HepG2 (cell line): ENCODE results near the gene ZNF71. TPM values are rescaled to one million over a fixed set of nuclear protein-coding genes. Genes with fewer than 3 reads are reported as not detected.
A peak's percentile ranks its signal among the peaks of the same experiment; 100 is the strongest.

Source experiments
- EED ChIP-seq: sonication (generic); formaldehyde crosslinking; IDR thresholded peaks from 2 replicates; pipeline ENCODE4 v1.5.0; 2020; ENCODE audit warnings: mild to moderate bottlenecking, missing genetic modification reagents
- GFI1 ChIP-seq: sonication (generic); formaldehyde crosslinking; IDR thresholded peaks from 2 replicates; pipeline ENCODE4 v1.5.0; 2020; ENCODE audit warnings: missing genetic modification reagents, mild to moderate bottlenecking, borderline replicate concordance
- JUND ChIP-seq: sonication (generic); formaldehyde crosslinking; IDR thresholded peaks from 2 replicates; pipeline ENCODE4 v1.8.0; 2022; ENCODE audit warnings: mild to moderate bottlenecking, missing genetic modification reagents
- MIER3 ChIP-seq: IDR thresholded peaks from 2 replicates; pipeline ENCODE4 v1.6.1; 2016; ENCODE audit warnings: missing compliant biosample characterization, borderline replicate concordance
- NFKBIZ ChIP-seq: IDR thresholded peaks from 2 replicates; pipeline ENCODE4 v1.6.1; 2018; ENCODE audit warnings: missing genetic modification reagents, missing compliant biosample characterization
- PHF8 ChIP-seq: sonication (generic); formaldehyde crosslinking; IDR thresholded peaks from 2 replicates; pipeline ENCODE4 v1.5.0; 2020; ENCODE audit warnings: missing genetic modification reagents
- PRPF4 ChIP-seq: fragments of 200-400 bp; formaldehyde crosslinking; IDR thresholded peaks from 2 replicates; pipeline ENCODE4 v1.6.1; 2016; ENCODE audit warnings: low read length, low read depth; ENCODE audit not compliant: poor library complexity, severe bottlenecking
- ZBTB7A ChIP-seq: sonication (generic); formaldehyde crosslinking; IDR thresholded peaks from 2 replicates; pipeline ENCODE4 v1.8.0; 2022; ENCODE audit warnings: mild to moderate bottlenecking, missing genetic modification reagents
- ZFP36L2 ChIP-seq: sonication (generic); formaldehyde crosslinking; IDR thresholded peaks from 2 replicates; pipeline ENCODE4 v1.4.0; 2020; ENCODE audit warnings: missing genetic modification reagents
- ZNF263 ChIP-seq: sonication (generic); formaldehyde crosslinking; IDR thresholded peaks from 2 replicates; pipeline ENCODE4 v1.4.0; 2020; ENCODE audit warnings: missing genetic modification reagents
- ZNF292 ChIP-seq: sonication (generic); formaldehyde crosslinking; IDR thresholded peaks from 2 replicates; pipeline ENCODE4 v1.8.1; 2022; ENCODE audit warnings: mild to moderate bottlenecking, low read depth, missing genetic modification reagents, borderline replicate concordance
- ZNF441 ChIP-seq: sonication (generic); formaldehyde crosslinking; IDR thresholded peaks from 2 replicates; pipeline ENCODE4 v1.7.0; 2021; ENCODE audit warnings: missing genetic modification reagents, borderline replicate concordance
- ZNF451 ChIP-seq: sonication (generic); formaldehyde crosslinking; IDR thresholded peaks from 2 replicates; pipeline ENCODE4 v1.5.0; 2020; ENCODE audit warnings: mild to moderate bottlenecking, missing genetic modification reagents
- ZNF510 ChIP-seq: sonication (generic); formaldehyde crosslinking; IDR thresholded peaks from 2 replicates; pipeline ENCODE4 v1.4.0; 2020; ENCODE audit warnings: low read depth, mild to moderate bottlenecking, missing genetic modification reagents
- ZNF737 ChIP-seq: sonication (generic); formaldehyde crosslinking; IDR thresholded peaks from 2 replicates; pipeline ENCODE4 v1.5.0; 2020; ENCODE audit warnings: missing genetic modification reagents, mild to moderate bottlenecking, borderline replicate concordance
- ZNF749 ChIP-seq: sonication (generic); formaldehyde crosslinking; IDR thresholded peaks from 2 replicates; pipeline ENCODE4 v1.8.0; 2022; ENCODE audit warnings: mild to moderate bottlenecking, missing genetic modification reagents, moderate library complexity, borderline replicate concordance
- polyA plus RNA-seq, 8 experiments: library from polyadenylated mRNA; depleted of rRNA in 3 of 8; stranded (reverse) in 7 of 8; unstranded in 1 of 8; fragments of >200 nt; fragmentation: Illumina TruSeq in 4 of 8; extraction: Trizol in 4 of 8; gene quantifications; 2 replicates each; pipeline versions ENCODE4 v1.2.1 to v1.2.3, GENCODE V29; 2011 to 2016; ENCODE audit warnings: low read depth in 4 of 8, missing spikeins in 1 of 8, mixed read lengths in 1 of 8; ENCODE audit not compliant: insufficient read depth in 1 of 8
- total RNA-seq, 5 experiments: library from RNA; depleted of rRNA; stranded (reverse); fragments of >200 nt; fragmentation: Illumina TruSeq; extraction: Trizol; gene quantifications; 2 replicates each; pipeline ENCODE4 v1.2.3, GENCODE V29; 2016; ENCODE audit warnings: low read depth in 1 of 5
- TF ChIP-seq, protein P1 (sequence below): sonication (generic); formaldehyde crosslinking; IDR thresholded peaks from 2 replicates; pipeline ENCODE4 v1.4.0; 2020; ENCODE audit warnings: missing genetic modification reagents, borderline replicate concordance
- TF ChIP-seq, protein P2 (sequence below): sonication (generic); formaldehyde crosslinking; IDR thresholded peaks from 2 replicates; pipeline ENCODE4 v1.4.0; 2020; ENCODE audit warnings: missing genetic modification reagents
- TF ChIP-seq, protein P3 (sequence below): IDR thresholded peaks from 2 replicates; pipeline ENCODE4 v1.6.1; 2016; ENCODE audit warnings: control low read depth

ZNF71 gene
- total and polyA plus RNA-seq, 2 of the 13 experiments (the other 11 are each of a cell fraction or from before 2014, with no cell fraction given) = 2.2 to 4.4 TPM

DNA sequence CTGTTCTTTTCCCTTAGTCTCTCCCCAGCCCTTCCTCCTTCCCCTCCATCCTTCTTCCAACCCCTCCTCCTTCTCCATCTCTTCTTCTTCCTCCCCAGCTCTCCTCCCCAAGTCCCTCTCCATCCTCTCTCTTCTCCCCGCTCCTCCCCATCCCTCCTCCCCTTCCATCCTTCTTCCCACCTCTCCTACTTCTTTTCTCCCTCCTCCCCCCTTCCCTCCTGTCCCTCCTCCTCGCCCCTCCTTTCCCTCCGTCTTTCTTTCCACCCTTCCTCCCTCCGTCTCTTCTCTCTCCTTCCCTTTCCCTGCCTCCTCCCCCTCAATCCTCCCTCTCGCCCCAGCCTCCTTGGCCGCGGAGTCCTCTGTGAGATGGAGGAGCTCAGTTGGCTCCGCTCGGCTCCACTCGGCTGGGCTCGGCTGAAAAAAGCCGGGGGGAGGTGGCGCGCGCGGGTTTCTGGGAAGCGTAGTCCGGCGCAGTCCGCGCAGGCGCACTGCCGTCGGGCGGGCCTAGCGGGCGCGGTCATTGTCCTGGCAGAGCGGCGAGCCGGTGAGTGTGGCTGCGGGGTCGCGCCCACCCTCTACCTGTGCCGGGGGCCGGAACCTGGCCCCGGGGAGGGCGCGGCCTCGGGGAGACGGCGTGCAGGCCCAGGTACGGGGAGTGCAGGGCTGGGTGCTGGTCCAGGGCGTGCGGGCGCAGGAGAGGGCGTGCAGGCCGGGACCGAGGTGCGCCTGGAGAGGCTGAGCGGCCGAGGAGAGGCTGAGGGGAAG, at the start of gene ZNF71 (continued):
- TF ChIP-seq, protein P1, sequence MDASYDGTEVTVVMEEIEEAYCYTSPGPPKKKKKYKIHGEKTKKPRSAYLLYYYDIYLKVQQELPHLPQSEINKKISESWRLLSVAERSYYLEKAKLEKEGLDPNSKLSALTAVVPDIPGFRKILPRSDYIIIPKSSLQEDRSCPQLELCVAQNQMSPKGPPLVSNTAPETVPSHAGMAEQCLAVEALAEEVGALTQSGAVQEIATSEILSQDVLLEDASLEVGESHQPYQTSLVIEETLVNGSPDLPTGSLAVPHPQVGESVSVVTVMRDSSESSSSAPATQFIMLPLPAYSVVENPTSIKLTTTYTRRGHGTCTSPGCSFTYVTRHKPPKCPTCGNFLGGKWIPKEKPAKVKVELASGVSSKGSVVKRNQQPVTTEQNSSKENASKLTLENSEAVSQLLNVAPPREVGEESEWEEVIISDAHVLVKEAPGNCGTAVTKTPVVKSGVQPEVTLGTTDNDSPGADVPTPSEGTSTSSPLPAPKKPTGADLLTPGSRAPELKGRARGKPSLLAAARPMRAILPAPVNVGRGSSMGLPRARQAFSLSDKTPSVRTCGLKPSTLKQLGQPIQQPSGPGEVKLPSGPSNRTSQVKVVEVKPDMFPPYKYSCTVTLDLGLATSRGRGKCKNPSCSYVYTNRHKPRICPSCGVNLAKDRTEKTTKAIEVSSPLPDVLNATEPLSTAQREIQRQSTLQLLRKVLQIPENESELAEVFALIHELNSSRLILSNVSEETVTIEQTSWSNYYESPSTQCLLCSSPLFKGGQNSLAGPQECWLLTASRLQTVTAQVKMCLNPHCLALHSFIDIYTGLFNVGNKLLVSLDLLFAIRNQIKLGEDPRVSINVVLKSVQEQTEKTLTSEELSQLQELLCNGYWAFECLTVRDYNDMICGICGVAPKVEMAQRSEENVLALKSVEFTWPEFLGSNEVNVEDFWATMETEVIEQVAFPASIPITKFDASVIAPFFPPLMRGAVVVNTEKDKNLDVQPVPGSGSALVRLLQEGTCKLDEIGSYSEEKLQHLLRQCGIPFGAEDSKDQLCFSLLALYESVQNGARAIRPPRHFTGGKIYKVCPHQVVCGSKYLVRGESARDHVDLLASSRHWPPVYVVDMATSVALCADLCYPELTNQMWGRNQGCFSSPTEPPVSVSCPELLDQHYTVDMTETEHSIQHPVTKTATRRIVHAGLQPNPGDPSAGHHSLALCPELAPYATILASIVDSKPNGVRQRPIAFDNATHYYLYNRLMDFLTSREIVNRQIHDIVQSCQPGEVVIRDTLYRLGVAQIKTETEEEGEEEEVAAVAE (CRISPR knock-in tag) = no peak
- TF ChIP-seq JUND = no peak
- TF ChIP-seq ZNF441 (CRISPR knock-in tag) = peak; percentile 91
- TF ChIP-seq, protein P2, sequence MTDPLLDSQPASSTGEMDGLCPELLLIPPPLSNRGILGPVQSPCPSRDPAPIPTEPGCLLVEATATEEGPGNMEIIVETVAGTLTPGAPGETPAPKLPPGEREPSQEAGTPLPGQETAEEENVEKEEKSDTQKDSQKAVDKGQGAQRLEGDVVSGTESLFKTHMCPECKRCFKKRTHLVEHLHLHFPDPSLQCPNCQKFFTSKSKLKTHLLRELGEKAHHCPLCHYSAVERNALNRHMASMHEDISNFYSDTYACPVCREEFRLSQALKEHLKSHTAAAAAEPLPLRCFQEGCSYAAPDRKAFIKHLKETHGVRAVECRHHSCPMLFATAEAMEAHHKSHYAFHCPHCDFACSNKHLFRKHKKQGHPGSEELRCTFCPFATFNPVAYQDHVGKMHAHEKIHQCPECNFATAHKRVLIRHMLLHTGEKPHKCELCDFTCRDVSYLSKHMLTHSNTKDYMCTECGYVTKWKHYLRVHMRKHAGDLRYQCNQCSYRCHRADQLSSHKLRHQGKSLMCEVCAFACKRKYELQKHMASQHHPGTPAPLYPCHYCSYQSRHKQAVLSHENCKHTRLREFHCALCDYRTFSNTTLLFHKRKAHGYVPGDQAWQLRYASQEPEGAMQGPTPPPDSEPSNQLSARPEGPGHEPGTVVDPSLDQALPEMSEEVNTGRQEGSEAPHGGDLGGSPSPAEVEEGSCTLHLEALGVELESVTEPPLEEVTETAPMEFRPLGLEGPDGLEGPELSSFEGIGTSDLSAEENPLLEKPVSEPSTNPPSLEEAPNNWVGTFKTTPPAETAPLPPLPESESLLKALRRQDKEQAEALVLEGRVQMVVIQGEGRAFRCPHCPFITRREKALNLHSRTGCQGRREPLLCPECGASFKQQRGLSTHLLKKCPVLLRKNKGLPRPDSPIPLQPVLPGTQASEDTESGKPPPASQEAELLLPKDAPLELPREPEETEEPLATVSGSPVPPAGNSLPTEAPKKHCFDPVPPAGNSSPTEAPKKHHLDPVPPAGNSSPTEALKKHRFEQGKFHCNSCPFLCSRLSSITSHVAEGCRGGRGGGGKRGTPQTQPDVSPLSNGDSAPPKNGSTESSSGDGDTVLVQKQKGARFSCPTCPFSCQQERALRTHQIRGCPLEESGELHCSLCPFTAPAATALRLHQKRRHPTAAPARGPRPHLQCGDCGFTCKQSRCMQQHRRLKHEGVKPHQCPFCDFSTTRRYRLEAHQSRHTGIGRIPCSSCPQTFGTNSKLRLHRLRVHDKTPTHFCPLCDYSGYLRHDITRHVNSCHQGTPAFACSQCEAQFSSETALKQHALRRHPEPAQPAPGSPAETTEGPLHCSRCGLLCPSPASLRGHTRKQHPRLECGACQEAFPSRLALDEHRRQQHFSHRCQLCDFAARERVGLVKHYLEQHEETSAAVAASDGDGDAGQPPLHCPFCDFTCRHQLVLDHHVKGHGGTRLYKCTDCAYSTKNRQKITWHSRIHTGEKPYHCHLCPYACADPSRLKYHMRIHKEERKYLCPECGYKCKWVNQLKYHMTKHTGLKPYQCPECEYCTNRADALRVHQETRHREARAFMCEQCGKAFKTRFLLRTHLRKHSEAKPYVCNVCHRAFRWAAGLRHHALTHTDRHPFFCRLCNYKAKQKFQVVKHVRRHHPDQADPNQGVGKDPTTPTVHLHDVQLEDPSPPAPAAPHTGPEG (CRISPR knock-in tag) = peak; percentile 76; the same call in 1 of the 2 replicates
- no peak for TF ChIP-seq PRPF4
- TF ChIP-seq ZNF510 (CRISPR knock-in tag) = no peak
- TF ChIP-seq GFI1 (CRISPR knock-in tag) = no peak
- no peak for TF ChIP-seq NFKBIZ (CRISPR knock-in tag)
- peak; percentile 90 for TF ChIP-seq ZNF263 (CRISPR knock-in tag)
- TF ChIP-seq ZNF737 (CRISPR knock-in tag) = no peak
- TF ChIP-seq ZNF749 (CRISPR knock-in tag) = no peak
- TF ChIP-seq PHF8 (CRISPR knock-in tag) = peak; percentile 97
- no peak for TF ChIP-seq ZNF292
- no peak for TF ChIP-seq ZBTB7A (CRISPR knock-in tag)
- TF ChIP-seq ZNF451 (CRISPR knock-in tag) = no peak; the same call in 1 of the 2 replicates
- TF ChIP-seq, protein P3, sequence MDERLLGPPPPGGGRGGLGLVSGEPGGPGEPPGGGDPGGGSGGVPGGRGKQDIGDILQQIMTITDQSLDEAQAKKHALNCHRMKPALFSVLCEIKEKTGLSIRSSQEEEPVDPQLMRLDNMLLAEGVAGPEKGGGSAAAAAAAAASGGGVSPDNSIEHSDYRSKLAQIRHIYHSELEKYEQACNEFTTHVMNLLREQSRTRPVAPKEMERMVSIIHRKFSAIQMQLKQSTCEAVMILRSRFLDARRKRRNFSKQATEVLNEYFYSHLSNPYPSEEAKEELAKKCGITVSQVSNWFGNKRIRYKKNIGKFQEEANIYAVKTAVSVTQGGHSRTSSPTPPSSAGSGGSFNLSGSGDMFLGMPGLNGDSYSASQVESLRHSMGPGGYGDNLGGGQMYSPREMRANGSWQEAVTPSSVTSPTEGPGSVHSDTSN (CRISPR knock-in tag) = no peak
- no peak for TF ChIP-seq MIER3
- TF ChIP-seq ZFP36L2 = no peak
- TF ChIP-seq EED (CRISPR knock-in tag) = no peak
